HEK293 (cell line): Measurements from ENCODE around the gene CEP83.

ENCODE experiments used
- GLI2 ChIP-seq: fragments of 450-650 bp; formaldehyde crosslinking; IDR thresholded peaks from 2 replicates; pipeline ENCODE4; 2017; ENCODE audit warnings: missing biosample characterization, missing genetic modification characterization, low read depth, borderline replicate concordance
- GLIS1 ChIP-seq: fragments of 450-650 bp; formaldehyde crosslinking; IDR thresholded peaks from 2 replicates; pipeline ENCODE4 v1.5.1; 2016; ENCODE audit warnings: missing biosample characterization, missing genetic modification characterization
- HOXA7 ChIP-seq: sonication (generic); formaldehyde crosslinking; IDR thresholded peaks from 2 replicates; pipeline ENCODE4 v1.8.1; 2022; ENCODE audit warnings: missing genetic modification reagents, borderline replicate concordance
- HOXD13 ChIP-seq: sonication (generic); formaldehyde crosslinking; IDR thresholded peaks from 2 replicates; pipeline ENCODE4 v1.8.0; 2022; ENCODE audit warnings: missing genetic modification reagents, borderline replicate concordance
- KLF16 ChIP-seq: fragments of 450-650 bp; formaldehyde crosslinking; IDR thresholded peaks from 2 replicates; pipeline ENCODE4 v1.5.1; 2017; ENCODE audit warnings: missing biosample characterization, missing genetic modification characterization
- MEIS1 ChIP-seq: sonication (generic); formaldehyde crosslinking; IDR thresholded peaks from 2 replicates; pipeline ENCODE4 v1.8.1; 2022; ENCODE audit warnings: missing genetic modification reagents, mild to moderate bottlenecking, borderline replicate concordance
- PBX3 ChIP-seq: sonication (generic); formaldehyde crosslinking; IDR thresholded peaks from 2 replicates; pipeline ENCODE4 v1.8.1; 2022; ENCODE audit warnings: mild to moderate bottlenecking, moderate library complexity, missing genetic modification reagents
- ZBTB1 ChIP-seq: fragments of 450-650 bp; formaldehyde crosslinking; IDR thresholded peaks from 2 replicates; pipeline ENCODE4 v1.5.1; 2016; ENCODE audit warnings: missing biosample characterization, missing genetic modification characterization
- ZBTB17 ChIP-seq: fragments of 450-650 bp; formaldehyde crosslinking; IDR thresholded peaks from 2 replicates; pipeline ENCODE4 v1.5.1; 2016; ENCODE audit warnings: missing biosample characterization, missing genetic modification characterization
- ZBTB26 ChIP-seq: fragments of 450-650 bp; formaldehyde crosslinking; optimal IDR thresholded peaks from 2 replicates; pipeline ENCODE3; 2016; ENCODE audit warnings: missing biosample characterization, mild to moderate bottlenecking, missing genetic modification characterization
- ZBTB8A ChIP-seq: fragments of 450-650 bp; formaldehyde crosslinking; IDR thresholded peaks from 2 replicates; pipeline ENCODE4 v1.5.1; 2016; ENCODE audit warnings: missing biosample characterization, missing genetic modification characterization
- ZNF221 ChIP-seq: fragments of 450-650 bp; formaldehyde crosslinking; IDR thresholded peaks from 2 replicates; pipeline ENCODE4 v1.5.1; 2017; ENCODE audit warnings: missing biosample characterization, missing genetic modification characterization, borderline replicate concordance
- ZNF24 ChIP-seq: fragments of 450-650 bp; formaldehyde crosslinking; IDR thresholded peaks from 2 replicates; pipeline ENCODE4 v1.5.1; 2016; ENCODE audit warnings: missing biosample characterization, missing genetic modification characterization
- ZNF311 ChIP-seq: fragments of 450-650 bp; formaldehyde crosslinking; IDR thresholded peaks from 2 replicates; pipeline ENCODE4 v1.5.1; 2017; ENCODE audit warnings: missing biosample characterization, missing genetic modification characterization, borderline replicate concordance
- ZNF394 ChIP-seq: fragments of 450-650 bp; formaldehyde crosslinking; IDR thresholded peaks from 2 replicates; pipeline ENCODE4 v1.5.1; 2016; ENCODE audit warnings: missing biosample characterization, missing genetic modification characterization, mild to moderate bottlenecking, moderate library complexity, borderline replicate concordance
- ZNF404 ChIP-seq: fragments of 450-650 bp; formaldehyde crosslinking; IDR thresholded peaks from 2 replicates; pipeline ENCODE4 v1.5.1; 2017; ENCODE audit warnings: missing biosample characterization, missing genetic modification characterization
- ZNF548 ChIP-seq: fragments of 450-650 bp; formaldehyde crosslinking; IDR thresholded peaks from 2 replicates; pipeline ENCODE4 v1.5.1; 2016; ENCODE audit warnings: missing biosample characterization, missing genetic modification characterization
- ZNF555 ChIP-seq: fragments of 450-650 bp; formaldehyde crosslinking; conservative IDR thresholded peaks from 2 replicates; pipeline ENCODE4 v1.5.1; 2017; ENCODE audit warnings: missing biosample characterization, mild to moderate bottlenecking, missing genetic modification characterization, inconsistent platforms
- ZNF560 ChIP-seq: fragments of 450-650 bp; formaldehyde crosslinking; IDR thresholded peaks from 2 replicates; pipeline ENCODE4 v1.5.1; 2017; ENCODE audit warnings: missing biosample characterization, missing genetic modification characterization, borderline replicate concordance
- ZNF677 ChIP-seq: fragments of 450-650 bp; IDR thresholded peaks from 2 replicates; pipeline ENCODE4 v1.5.0; 2018; ENCODE audit warnings: missing biosample characterization, mild to moderate bottlenecking, missing genetic modification characterization, moderate library complexity
- ZNF701 ChIP-seq: fragments of 450-650 bp; formaldehyde crosslinking; IDR thresholded peaks from 2 replicates; pipeline ENCODE4 v1.5.1; 2016; ENCODE audit warnings: missing biosample characterization, missing genetic modification characterization
- ZNF707 ChIP-seq: fragments of 450-650 bp; formaldehyde crosslinking; IDR thresholded peaks from 2 replicates; pipeline ENCODE4 v1.5.1; 2016; ENCODE audit warnings: missing biosample characterization, missing genetic modification characterization
- ZNF785 ChIP-seq: fragments of 450-650 bp; formaldehyde crosslinking; IDR thresholded peaks from 2 replicates; pipeline ENCODE4 v1.5.1; 2016; ENCODE audit warnings: missing biosample characterization, missing genetic modification characterization
- ZNF843 ChIP-seq: fragments of 450-650 bp; formaldehyde crosslinking; IDR thresholded peaks from 2 replicates; pipeline ENCODE4 v1.5.1; 2016; ENCODE audit warnings: missing biosample characterization, missing genetic modification characterization
- TF ChIP-seq, protein P1 (sequence below): fragments of 450-650 bp; formaldehyde crosslinking; IDR thresholded peaks from 2 replicates; pipeline ENCODE4 v1.5.1; 2016; ENCODE audit warnings: missing biosample characterization, missing genetic modification characterization, borderline replicate concordance
- TF ChIP-seq, protein P2 (sequence below): fragments of 450-650 bp; formaldehyde crosslinking; IDR thresholded peaks from 2 replicates; pipeline ENCODE4 v1.5.1; 2016; ENCODE audit warnings: missing biosample characterization, missing genetic modification characterization
- TF ChIP-seq, protein P3 (sequence below): fragments of 450-650 bp; formaldehyde crosslinking; IDR thresholded peaks from 2 replicates; pipeline ENCODE4 v1.5.1; 2016; ENCODE audit warnings: missing biosample characterization, missing genetic modification characterization
- TF ChIP-seq, protein P4 (sequence below): fragments of 450-650 bp; formaldehyde crosslinking; IDR thresholded peaks from 2 replicates; pipeline ENCODE4 v1.5.1; 2017; ENCODE audit warnings: missing biosample characterization, missing genetic modification characterization

CEP83 gene

DNA sequence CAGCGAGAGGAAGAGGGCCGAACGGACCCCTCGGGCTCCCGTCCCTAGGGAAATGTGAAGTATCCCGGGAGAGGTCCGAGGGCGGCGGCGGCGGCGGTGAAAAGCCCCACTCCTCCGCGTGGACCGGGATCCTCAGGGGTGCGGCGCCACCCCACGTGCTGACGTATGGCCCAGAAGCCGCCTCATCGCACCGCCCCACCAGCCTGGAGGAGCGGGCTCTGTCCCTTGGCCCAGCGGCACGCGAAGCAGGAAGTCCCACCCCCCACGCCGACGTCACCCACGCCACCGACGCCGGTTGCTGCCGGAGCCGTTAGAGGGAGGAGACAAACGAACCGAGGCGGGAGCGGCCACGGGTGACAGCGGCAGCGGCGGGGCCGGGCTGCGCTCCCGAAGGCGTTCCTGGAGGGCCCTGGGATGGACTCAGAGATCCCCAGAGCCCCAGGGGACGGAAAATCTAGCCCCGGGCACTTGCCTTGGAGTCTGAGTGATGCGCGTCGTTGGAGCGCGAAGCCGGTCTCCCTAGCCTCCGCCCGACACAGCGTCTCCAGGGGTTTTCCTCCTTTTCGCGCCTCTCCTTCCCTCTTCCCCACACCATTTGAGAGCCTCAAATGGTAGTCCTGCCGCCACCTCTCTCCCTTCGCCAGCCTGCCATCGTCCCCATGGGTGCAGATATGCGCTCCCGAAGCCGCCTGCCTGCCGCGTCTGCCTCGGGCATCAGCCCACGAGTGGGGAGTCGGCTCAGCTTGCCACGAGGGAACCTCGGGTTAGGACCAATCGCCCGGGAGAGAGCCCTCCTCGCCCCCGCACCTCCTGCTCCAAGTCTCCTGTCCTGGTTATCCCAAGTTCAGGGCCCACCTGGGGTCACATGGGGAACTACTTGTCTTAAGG, at the start of gene CEP83 (continued):
- TF ChIP-seq ZNF221 (tag by site-specific recombination): no peak
- peak; percentile 91 for TF ChIP-seq ZBTB26
- TF ChIP-seq, protein P1, sequence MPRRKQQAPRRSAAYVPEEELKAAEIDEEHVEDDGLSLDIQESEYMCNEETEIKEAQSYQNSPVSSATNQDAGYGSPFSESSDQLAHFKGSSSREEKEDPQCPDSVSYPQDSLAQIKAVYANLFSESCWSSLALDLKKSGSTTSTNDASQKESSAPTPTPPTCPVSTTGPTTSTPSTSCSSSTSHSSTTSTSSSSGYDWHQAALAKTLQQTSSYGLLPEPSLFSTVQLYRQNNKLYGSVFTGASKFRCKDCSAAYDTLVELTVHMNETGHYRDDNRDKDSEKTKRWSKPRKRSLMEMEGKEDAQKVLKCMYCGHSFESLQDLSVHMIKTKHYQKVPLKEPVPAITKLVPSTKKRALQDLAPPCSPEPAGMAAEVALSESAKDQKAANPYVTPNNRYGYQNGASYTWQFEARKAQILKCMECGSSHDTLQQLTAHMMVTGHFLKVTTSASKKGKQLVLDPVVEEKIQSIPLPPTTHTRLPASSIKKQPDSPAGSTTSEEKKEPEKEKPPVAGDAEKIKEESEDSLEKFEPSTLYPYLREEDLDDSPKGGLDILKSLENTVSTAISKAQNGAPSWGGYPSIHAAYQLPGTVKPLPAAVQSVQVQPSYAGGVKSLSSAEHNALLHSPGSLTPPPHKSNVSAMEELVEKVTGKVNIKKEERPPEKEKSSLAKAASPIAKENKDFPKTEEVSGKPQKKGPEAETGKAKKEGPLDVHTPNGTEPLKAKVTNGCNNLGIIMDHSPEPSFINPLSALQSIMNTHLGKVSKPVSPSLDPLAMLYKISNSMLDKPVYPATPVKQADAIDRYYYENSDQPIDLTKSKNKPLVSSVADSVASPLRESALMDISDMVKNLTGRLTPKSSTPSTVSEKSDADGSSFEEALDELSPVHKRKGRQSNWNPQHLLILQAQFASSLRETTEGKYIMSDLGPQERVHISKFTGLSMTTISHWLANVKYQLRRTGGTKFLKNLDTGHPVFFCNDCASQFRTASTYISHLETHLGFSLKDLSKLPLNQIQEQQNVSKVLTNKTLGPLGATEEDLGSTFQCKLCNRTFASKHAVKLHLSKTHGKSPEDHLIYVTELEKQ (tag by site-specific recombination): no peak
- TF ChIP-seq ZNF560 (tag by site-specific recombination): no peak
- TF ChIP-seq HOXD13 (CRISPR knock-in tag): 0 out of 2 replicates have a peak, but pooled peaks have one; percentile 35
- no peak for TF ChIP-seq ZNF311
- peak; percentile 69; the same call in 1 of the 2 replicates for TF ChIP-seq ZNF843 (tag by site-specific recombination)
- TF ChIP-seq ZNF677: no peak
- TF ChIP-seq GLIS1: peak; percentile 66; the same call in 1 of the 2 replicates
- peak; percentile 84 for TF ChIP-seq KLF16 (tag by site-specific recombination)
- no peak for TF ChIP-seq ZBTB1 (tag by site-specific recombination)
- TF ChIP-seq ZNF701: no peak
- no peak for TF ChIP-seq MEIS1 (CRISPR knock-in tag)
- TF ChIP-seq, protein P2, sequence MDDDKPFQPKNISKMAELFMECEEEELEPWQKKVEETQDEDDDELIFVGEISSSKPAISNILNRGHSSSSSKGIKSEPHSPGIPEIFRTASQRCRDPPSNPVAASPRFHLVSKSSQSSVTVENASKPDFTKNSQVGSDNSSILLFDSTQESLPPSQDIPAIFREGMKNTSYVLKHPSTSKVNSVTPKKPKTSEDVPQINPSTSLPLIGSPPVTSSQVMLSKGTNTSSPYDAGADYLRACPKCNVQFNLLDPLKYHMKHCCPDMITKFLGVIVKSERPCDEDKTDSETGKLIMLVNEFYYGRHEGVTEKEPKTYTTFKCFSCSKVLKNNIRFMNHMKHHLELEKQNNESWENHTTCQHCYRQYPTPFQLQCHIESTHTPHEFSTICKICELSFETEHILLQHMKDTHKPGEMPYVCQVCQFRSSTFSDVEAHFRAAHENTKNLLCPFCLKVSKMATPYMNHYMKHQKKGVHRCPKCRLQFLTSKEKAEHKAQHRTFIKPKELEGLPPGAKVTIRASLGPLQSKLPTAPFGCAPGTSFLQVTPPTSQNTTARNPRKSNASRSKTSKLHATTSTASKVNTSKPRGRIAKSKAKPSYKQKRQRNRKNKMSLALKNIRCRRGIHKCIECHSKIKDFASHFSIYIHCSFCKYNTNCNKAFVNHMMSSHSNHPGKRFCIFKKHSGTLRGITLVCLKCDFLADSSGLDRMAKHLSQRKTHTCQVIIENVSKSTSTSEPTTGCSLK: no peak
- TF ChIP-seq ZBTB17 (tag by site-specific recombination): peak; percentile 47; the same call in 1 of the 2 replicates
- TF ChIP-seq ZBTB8A (tag by site-specific recombination): peak; percentile 78
- TF ChIP-seq GLI2 (tag by site-specific recombination): no peak
- no peak; the same call in 1 of the 2 replicates for TF ChIP-seq ZNF394
- TF ChIP-seq, protein P3, sequence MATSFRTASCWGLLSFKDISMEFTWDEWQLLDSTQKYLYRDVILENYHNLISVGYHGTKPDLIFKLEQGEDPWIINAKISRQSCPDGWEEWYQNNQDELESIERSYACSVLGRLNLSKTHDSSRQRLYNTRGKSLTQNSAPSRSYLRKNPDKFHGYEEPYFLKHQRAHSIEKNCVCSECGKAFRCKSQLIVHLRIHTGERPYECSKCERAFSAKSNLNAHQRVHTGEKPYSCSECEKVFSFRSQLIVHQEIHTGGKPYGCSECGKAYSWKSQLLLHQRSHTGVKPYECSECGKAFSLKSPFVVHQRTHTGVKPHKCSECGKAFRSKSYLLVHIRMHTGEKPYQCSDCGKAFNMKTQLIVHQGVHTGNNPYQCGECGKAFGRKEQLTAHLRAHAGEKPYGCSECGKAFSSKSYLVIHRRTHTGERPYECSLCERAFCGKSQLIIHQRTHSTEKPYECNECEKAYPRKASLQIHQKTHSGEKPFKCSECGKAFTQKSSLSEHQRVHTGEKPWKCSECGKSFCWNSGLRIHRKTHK (tag by site-specific recombination): no peak
- TF ChIP-seq ZNF24 (tag by site-specific recombination): no peak; the same call in 1 of the 2 replicates
- TF ChIP-seq HOXA7: no peak
- TF ChIP-seq ZNF785: peak; percentile 10; the same call in 1 of the 2 replicates
- TF ChIP-seq ZNF555 (tag by site-specific recombination): no peak
- TF ChIP-seq PBX3 (CRISPR knock-in tag): no peak
- TF ChIP-seq, protein P4, sequence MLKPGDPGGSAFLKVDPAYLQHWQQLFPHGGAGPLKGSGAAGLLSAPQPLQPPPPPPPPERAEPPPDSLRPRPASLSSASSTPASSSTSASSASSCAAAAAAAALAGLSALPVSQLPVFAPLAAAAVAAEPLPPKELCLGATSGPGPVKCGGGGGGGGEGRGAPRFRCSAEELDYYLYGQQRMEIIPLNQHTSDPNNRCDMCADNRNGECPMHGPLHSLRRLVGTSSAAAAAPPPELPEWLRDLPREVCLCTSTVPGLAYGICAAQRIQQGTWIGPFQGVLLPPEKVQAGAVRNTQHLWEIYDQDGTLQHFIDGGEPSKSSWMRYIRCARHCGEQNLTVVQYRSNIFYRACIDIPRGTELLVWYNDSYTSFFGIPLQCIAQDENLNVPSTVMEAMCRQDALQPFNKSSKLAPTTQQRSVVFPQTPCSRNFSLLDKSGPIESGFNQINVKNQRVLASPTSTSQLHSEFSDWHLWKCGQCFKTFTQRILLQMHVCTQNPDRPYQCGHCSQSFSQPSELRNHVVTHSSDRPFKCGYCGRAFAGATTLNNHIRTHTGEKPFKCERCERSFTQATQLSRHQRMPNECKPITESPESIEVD (tag by site-specific recombination): no peak
- TF ChIP-seq ZNF548 (tag by site-specific recombination): no peak
- no peak for TF ChIP-seq ZNF707 (tag by site-specific recombination)
- no peak for TF ChIP-seq ZNF404
